Pancreas (tissue), 10 donors: ENCODE data around the gene JADE2. TPM values are rescaled to one million over a fixed set of nuclear protein-coding genes. Genes with fewer than 3 reads are reported as not detected.

ENCODE experiments used
- ATAC-seq, 4 donors: fragments of 200-7000 bp; cut with Tn5 transposase; one replicate each; pipeline versions ENCODE4 v1.8.0 to v1.9.1; 2020; ENCODE audit warnings: mild to moderate bottlenecking in 4 of 4, moderate library complexity in 4 of 4
- DNase-seq, 6 donors: peaks; one replicate each; pipeline ENCODE4 v3.0.0-alpha.2; 2020
- FAIRE-seq: peaks from 2 replicates; lab custom pipeline; 2012; peaks lifted over from hg19 to GRCh38; lab: Jason Lieb, UNC
- H3K27ac ChIP-seq, 4 donors: fragments of 200-600 bp; sonication (generic); 1 replicate in 3 of 4; 2 replicates in 1 of 4; pipeline versions ENCODE4 v1.5.0 to v1.8.0; 2020
- H3K27me3 ChIP-seq, 4 donors: fragments of 200-600 bp; one replicate each; pipeline ENCODE4 v1.8.0; 2021
- H3K36me3 ChIP-seq, 3 donors: fragments of 200-600 bp; sonication (generic) in 1 of 3; one replicate each; pipeline versions ENCODE4 v1.5.0 to v1.8.0; 2020 to 2021
- H3K4me1 ChIP-seq, 3 donors: fragments of 200-600 bp; one replicate each; pipeline ENCODE4 v1.8.0; 2021
- H3K4me3 ChIP-seq, 4 donors: fragments of 200-600 bp; sonication (generic) in 2 of 4; one replicate each; pipeline versions ENCODE4 v1.5.0 to v1.8.0; 2020 to 2021
- H3K9me3 ChIP-seq, 4 donors: fragments of 200-600 bp; one replicate each; pipeline ENCODE4 v1.8.0; 2021
- CTCF ChIP-seq, 4 donors: fragments of 200-600 bp; sonication (generic) in 3 of 4; IDR thresholded peaks; one replicate each; pipeline versions ENCODE4 v1.5.0 to v1.8.0; 2021; ENCODE audit warnings: antibody characterized with exemption in 4 of 4
- WGBS, 2 donors: extraction: QIAGEN DNeasy Blood & Tissue Kit; methylation state at CpG; one replicate each; pipeline ENCODE4 v1.1.7; 2013; 5-methylcytosine and 5-hydroxymethylcytosine counted together
- intact Hi-C, 3 donors: fragments of 100-400 bp; cut with DNase I; formaldehyde crosslinking; loops; one replicate each; pipeline versions ENCODE4 v1.11.1 to v1.14.2; 2022
- polyA plus RNA-seq, 2 donors: library from polyadenylated mRNA; stranded (reverse); fragments of 200-250 nt; gene quantifications; one replicate each; pipeline ENCODE4 v1.2.3, GENCODE V29; 2013
- total RNA-seq, 6 donors: library from RNA; stranded (reverse); fragmentation: NEBNext Ultra II Directional in 4 of 6; extraction: Animal tissue kit (Norgen Biotek cat#: 25700) in 4 of 6; gene quantifications; one replicate each; pipeline versions ENCODE4 v1.2.1 to v1.2.4, GENCODE V29; 2021 to 2023
- donor health status: healthy with polysubstance abuse.
- donor health status: DM: no; HTN: no; CAD: no; lungs with moderate emphysema.
- donor health status: DM: no; HTN: no; CAD: no.
- donor health status: control.
- donor health status: control.
- donor health status: Bipolar disorder and iron deficiency.
- donor health status: DM: yes; HTN: yes; CAD: no.
- donor health status: DM: no; HTN: no; CAD: no.
- donor health status: DM: no; HTN: no; CAD: no.
- donor health status: DM: yes; HTN: yes; CAD: no.

Gene JADE2
- total and polyA plus RNA-seq, 8 donors = 9.6 to 42.7 (median 26.6) TPM

GRCh38 chr5:134559672-134560071 is 34.2 kb downstream of the JADE2 start:
- no peaks in the 10 kb centered on the region for H3K9me3 ChIP-seq
- ATAC-seq (no peak), FAIRE-seq (no peak), DNase-seq (peak in 1 of 6 donors; percentile 54)
- H3K27me3 ChIP-seq = no peaks in the 10 kb centered on the region
- no peak overlapping the region for H3K4me3 ChIP-seq
- H3K4me1 ChIP-seq = peaks cover 0 to 6% (median 0%) of the 10 kb centered on the region in 3 donors
- 88 to 95% methylated on average over 7 of the region's 7 CpGs for WGBS, 2 donors
- TF ChIP-seq CTCF (IDR thresholded peaks at IDR 0.05) = no peak
- no peak overlapping the region for H3K27ac ChIP-seq
- H3K36me3 ChIP-seq = peaks cover 0 to 48% (median 35%) of the 10 kb centered on the region in 3 donors
- intact Hi-C loops = no loop called here

GRCh38 chr5:134560698-134561097 is 35.2 kb downstream of the JADE2 start:
- Histone ChIP-seq H3K4me3 (no peak overlapping the region), H3K27ac (no peak overlapping the region), H3K36me3 (peaks cover 0 to 56% (median 37%) of the 10 kb centered on the region in 3 donors), H3K4me1 (no peaks in the 10 kb centered on the region), H3K9me3 (no peaks in the 10 kb centered on the region), H3K27me3 (no peaks in the 10 kb centered on the region)
- 89 to 95% methylated on average over 14 to 15 of the region's 15 CpGs for WGBS, 2 donors
- FAIRE-seq (no peak), DNase-seq (peak in 1 of 6 donors; percentile 59), ATAC-seq (no peak)
- no peak for TF ChIP-seq CTCF (IDR thresholded peaks at IDR 0.05)
- intact Hi-C loops = no loop called here

- H3K36me3 ChIP-seq = peaks cover 0 to 68% (median 47%) of the 10 kb centered on the region in 3 donors
- peak in 3 of 4 donors; percentile 50 to 54 (median 51) for ATAC-seq
- peak in 1 of 6 donors; percentile 38 for DNase-seq
- no peaks in the 10 kb centered on the region for H3K9me3 ChIP-seq
- FAIRE-seq = no peak
- no peaks in the 10 kb centered on the region for H3K4me1 ChIP-seq
- WGBS, 2 donors = 75 to 79% methylated on average over 9 of the region's 9 CpGs
- TF ChIP-seq CTCF (IDR thresholded peaks at IDR 0.05) = no peak
- intact Hi-C loops = no loop called here
- no peak overlapping the region for H3K4me3 ChIP-seq
- H3K27ac ChIP-seq = no peak overlapping the region
- H3K27me3 ChIP-seq = no peaks in the 10 kb centered on the region
These were observed 36.4 kb downstream of the JADE2 start for GRCh38 chr5:134561871-134562296.

- intact Hi-C loops = no loop called here
- Histone ChIP-seq H3K36me3 (peaks cover 0 to 73% (median 47%) of the 10 kb centered on the region in 3 donors), H3K9me3 (no peaks in the 10 kb centered on the region), H3K4me1 (peaks cover 0 to 1% (median 0%) of the 10 kb centered on the region in 3 donors), H3K27me3 (no peaks in the 10 kb centered on the region), H3K27ac (no peak overlapping the region), H3K4me3 (no peak overlapping the region)
- no peak for ATAC-seq
- FAIRE-seq = no peak
- no peak for DNase-seq
- no peak for TF ChIP-seq CTCF (IDR thresholded peaks at IDR 0.05)
- 96 to 99% methylated on average over 7 of the region's 7 CpGs for WGBS, 2 donors
These were observed 37.8 kb downstream of the JADE2 start for GRCh38 chr5:134563221-134563620.

GRCh38 chr5:134563962-134564361 is 38.5 kb downstream of the JADE2 start:
- Histone ChIP-seq H3K27ac (no peak overlapping the region), H3K27me3 (no peaks in the 10 kb centered on the region), H3K4me1 (peaks cover 0 to 7% (median 0%) of the 10 kb centered on the region in 3 donors), H3K36me3 (peaks cover 0 to 73% (median 47%) of the 10 kb centered on the region in 3 donors), H3K4me3 (no peak overlapping the region), H3K9me3 (no peaks in the 10 kb centered on the region)
- WGBS, 2 donors = 76 to 77% methylated on average over 5 of the region's 5 CpGs
- FAIRE-seq = no peak
- TF ChIP-seq CTCF (IDR thresholded peaks at IDR 0.05) = no peak
- intact Hi-C loops = no loop called here
- no peak for ATAC-seq
- no peak for DNase-seq
